HG03135 (cell line): Measurements from ENCODE around the gene SH2B2.

ENCODE experiments used
- ATAC-seq: cut with Tn5 transposase; IDR thresholded peaks from one replicate; pipeline ENCODE4 v1.9.1; 2021; ENCODE audit warnings: mild to moderate bottlenecking, moderate library complexity; ENCODE audit not compliant: unreplicated experiment

SH2B2 gene

DNA sequence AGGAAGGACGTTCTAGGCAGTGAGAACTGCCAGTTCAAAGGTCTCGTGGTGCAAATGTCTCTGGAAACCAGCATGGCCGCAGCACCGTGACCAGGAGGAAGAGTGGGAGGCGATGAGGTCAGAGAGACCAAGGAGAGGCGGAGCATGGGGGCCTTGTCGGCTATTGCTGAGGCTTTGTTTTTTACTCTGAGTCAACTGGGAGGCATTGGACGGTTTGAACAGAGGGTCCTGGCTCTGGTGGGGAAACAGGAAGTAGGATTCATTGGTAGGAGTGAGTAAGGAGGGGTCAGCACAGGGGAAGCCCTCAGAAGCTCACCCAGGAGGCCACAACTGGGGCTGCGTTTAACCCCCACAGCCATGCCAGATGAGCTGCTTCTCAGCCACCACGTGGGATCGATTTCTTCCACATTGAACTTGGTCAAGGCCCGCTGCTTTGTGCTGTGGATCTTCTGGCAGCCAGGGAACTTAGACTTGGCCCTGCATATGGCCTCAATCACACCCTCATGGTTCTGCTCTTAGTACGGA, 22.2 kb upstream of the SH2B2 start:
- ATAC-seq: no peak

DNA sequence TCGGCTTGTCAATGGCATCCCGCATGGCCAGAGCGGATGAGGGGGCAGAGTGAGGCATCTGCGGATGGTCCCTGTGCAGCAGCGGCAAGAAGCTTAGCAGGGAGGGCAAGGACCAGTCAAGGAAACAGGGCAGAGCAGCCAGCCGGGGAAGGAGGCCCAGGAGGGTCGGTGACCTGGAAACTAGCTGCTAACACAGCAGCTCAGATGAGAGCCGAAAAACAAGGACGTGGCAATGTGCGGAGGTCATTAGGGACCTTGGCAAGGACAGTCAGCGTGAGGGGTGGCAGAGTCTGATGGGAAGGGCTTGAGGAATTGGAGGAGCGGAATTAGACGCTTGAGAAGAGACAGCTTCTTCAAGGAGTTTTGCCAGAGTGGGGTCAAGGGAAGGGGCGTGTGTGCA, 20.1 kb upstream of the SH2B2 start:
- no peak for ATAC-seq

DNA sequence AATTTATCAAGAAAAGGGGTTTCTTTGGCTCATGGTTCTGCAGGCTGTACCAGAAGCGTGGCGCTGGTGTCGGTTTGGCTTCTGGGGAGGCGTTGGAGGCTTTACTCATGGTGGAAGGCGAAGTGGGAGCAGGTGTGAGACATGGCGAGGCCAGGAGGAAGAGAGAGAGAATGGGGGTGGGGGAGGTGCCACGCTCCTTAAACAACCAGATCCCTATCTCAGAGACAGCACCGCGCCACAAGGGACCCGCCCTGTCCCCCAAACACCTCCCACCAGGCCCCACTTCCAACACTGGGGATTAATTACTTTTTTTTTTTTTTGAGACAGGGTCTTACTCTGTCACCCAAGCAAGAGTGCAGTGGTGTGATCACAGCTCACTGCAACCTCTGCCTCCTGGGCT, 18.0 kb upstream of the SH2B2 start:
- ATAC-seq: no peak

DNA sequence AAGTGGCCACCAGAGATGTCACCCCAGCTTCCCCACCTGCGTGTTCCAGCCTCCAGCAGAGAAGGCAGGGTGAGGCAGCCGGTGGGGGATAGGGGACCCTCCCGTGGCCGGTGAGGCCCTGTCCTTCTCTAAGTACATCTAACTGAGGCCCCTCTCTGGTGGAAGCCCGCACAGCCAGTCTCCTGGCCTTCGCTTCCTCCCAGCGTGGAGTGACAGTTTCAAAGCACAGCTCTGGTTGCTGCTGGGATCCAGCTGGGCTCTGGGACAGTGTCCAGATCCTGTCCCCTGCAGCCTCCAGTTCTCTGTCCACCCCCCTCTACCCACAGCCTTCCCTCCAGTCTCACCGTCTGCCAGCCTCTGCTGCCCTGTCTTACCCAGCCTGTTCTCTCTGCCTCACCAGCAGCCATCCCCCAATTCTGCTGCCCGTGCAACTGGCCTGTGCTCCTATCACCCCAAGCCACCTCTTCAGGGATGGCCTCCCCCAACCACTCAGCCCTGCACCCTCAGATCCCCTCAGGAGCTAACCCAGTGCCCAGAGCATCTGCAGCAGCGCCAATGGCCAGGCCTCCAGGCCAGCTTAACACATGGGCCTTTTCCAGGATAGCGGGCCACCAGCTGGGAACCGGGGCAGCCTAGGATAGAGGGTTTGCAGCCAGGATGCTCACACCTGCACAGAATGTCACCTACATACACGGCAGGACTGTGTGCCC, 16.3 kb upstream of the SH2B2 start:
- no peak for ATAC-seq

DNA sequence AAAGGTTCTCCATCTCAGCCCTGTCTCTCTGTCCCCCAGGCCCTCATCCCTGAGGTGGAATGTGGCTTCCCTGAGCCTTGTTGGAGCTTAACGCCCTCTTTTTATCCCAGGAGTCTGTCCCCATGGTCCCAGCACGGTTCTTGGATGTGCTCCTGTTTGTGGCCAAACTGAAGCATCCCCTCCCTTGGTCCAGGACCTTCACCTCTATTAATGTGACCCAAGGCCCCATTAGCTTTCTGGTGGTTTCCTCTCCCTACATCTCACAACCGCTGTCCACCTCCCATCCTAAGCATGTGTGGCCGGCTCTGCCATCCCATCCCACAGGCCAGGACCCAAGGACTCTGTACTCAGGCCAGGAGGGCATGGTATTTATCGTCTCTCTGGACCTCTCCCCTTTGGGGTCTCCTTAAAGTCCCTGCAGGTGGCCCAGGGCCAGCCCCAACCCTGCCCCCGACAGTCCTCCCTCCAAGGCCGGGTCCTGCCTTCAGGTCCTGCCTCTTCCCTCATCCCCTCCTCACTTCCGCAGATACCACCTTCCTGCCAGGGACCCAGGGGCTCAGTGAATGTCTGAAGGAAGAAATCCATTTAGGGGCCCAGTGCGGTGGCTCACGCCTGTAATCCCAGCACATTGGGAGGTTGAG, 15.4 kb upstream of the SH2B2 start:
- no peak for ATAC-seq

DNA sequence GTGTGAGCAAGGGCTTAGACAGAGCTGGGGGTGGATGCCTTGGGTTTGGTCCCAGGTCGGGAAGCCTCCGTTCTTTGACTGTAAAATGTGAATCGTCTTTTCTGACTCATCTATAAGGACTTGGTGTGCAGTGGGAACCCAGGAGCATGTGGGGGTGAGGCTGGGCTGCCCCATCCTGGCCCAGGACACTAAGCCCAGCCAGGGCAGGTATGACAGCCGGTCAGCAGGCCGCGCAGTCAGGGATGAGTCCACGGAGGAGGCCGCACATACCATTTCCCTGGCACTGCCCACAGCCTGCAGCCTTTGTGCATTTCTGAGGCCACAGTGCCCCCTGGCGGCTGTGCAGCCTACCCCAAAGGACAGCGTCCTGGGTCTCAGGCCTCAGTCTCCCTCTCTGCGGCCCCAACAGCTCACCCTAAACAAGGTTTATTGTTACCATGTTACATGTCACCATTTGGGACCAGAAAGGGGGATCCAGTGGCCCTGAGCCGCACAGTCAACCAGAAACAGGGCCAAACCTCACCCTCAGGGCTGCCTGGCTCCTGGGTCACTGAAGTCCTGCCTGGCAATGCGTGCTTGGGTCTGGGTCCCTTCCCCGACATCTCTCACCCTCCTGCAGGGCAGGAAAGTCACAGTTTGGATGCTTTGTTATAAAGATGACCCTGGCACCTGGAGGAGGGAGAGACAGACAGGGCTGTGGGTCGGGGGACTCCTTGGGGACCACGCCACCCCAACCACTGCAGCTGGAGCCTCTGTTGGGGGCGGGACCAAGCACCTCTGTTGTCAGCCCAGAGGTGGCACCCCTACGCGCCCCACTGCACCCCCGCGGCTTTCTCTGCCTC, 14.4 kb upstream of the SH2B2 start:
- ATAC-seq: no peak

DNA sequence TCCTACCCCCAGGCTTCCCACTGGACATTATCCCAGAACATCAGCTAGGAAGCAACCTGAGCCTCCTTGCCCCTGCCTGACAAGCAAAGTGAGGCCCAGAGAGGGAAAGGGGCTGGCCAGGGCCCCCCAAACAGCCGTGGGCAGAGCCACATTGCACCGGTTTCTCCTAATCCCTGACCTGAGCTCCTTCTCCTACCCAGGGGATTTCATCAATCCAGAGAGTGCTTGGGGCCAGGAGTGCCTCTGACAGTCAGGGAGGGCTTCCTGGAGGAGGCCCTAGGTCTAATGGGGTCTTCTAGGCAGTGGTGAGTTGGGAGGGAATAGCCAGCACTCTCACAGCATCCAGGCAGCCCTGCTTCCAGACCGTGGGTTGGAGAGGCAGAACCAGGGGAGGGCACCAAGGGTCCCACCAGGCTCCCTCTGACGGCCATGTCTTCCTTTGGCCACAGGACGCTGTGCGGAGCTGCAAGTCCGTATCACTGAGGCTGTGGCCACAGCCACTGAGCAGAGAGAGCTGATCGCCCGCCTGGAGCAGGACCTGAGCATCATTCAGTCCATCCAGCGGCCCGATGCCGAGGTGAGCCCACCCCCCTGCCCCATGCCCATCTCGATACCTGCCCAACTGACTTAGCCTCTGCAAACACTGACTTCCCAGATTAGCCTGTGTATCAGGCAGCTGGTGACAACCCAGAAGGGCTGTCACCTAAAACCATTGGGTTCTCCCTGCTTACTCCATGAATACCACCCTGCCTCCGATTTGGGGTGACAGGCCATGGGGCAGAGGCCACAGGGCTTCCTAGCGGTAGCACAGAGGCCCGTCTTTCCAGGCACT, 13.5 kb upstream of the SH2B2 start:
- ATAC-seq: no peak

DNA sequence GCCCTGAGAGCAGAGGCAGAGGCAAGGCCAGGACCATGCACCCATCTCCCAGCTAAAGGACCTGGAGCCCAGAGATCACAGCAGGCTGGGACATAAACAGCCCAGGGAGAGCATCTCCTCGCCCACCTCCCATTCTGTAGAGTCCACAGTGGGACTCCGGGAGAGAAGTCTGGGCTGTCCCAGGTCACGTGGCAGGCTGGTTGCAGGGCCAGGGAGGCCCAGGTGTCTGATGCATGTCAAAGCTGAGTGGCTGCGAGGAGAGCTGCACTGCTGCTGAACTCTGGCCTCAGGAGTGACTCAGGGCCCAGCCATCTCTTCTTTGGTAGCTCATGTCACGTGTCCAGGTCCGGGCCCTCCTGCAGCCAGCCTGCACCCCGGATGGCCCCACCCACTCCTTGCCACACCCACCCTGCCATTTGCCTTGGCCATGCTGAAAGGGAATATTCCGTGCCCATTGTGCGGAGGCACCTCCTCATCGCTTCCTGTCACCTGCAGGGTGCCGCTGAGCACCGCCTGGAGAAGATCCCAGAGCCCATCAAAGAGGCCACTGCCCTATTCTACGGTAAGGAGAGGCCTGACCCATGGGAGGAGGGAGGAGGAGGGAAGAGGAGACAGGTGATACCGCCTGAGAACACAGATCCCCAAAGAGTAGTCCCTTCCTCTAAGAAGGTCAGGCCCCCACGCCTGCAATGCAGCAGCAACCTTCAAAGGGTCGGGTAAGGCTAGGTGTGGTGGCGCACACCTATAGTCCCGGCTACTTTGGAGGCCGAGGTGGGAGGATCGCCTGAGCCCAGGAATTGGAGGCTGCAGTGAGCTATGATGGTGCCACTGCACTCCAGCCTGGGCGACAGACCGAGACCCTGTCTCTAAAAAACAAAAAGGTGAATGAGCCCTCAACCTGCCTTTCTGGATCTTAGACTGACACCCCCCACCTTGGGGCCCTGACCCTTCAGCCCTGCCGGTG, 12.6 kb upstream of the SH2B2 start:
- no peak for ATAC-seq

DNA sequence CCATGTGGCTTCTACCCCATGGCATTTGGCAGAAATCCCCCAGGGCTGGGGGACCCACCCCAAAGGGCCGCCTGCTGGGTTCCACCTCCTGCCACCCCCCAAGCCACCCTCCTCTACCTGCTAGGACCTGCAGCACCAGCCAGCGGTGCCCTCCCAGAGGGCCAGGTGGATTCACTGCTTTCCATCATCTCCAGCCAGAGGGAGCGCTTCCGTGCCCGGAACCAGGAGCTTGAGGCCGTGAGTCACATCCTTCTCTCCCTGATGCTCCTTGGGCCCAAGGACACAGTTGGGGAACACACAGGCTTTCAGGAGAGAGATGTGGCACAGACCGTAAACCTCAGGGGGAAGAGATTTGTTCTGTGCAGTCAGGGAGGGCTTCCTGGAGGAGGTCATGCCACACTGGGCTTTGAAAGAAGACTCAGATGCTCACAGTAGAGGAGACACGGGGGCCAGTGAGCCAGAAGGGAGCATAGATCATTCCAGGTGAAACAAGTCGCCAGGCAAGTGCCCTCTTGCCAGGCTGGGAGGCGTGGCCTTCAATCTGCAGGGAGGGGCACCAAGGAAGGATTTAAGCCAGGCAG, 11.5 kb upstream of the SH2B2 start:
- no peak for ATAC-seq

DNA sequence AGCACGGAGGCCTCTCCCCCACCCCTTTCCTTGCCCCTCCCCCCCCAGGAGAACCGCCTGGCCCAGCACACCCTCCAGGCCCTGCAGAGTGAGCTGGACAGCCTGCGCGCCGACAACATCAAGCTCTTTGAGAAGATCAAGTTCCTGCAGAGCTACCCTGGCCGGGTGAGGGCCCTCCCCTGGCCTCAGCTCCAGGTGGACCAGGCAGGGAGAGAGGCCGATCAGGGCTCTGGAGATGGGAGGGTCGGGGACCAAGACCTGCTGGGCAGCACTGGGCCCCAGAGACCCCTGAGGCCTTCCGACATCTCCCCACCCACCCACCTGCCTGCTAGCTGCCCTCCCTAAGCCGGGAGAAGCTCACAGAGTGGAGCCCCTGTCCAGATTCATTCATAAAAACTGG, 8.8 kb upstream of the SH2B2 start:
- ATAC-seq: no peak

DNA sequence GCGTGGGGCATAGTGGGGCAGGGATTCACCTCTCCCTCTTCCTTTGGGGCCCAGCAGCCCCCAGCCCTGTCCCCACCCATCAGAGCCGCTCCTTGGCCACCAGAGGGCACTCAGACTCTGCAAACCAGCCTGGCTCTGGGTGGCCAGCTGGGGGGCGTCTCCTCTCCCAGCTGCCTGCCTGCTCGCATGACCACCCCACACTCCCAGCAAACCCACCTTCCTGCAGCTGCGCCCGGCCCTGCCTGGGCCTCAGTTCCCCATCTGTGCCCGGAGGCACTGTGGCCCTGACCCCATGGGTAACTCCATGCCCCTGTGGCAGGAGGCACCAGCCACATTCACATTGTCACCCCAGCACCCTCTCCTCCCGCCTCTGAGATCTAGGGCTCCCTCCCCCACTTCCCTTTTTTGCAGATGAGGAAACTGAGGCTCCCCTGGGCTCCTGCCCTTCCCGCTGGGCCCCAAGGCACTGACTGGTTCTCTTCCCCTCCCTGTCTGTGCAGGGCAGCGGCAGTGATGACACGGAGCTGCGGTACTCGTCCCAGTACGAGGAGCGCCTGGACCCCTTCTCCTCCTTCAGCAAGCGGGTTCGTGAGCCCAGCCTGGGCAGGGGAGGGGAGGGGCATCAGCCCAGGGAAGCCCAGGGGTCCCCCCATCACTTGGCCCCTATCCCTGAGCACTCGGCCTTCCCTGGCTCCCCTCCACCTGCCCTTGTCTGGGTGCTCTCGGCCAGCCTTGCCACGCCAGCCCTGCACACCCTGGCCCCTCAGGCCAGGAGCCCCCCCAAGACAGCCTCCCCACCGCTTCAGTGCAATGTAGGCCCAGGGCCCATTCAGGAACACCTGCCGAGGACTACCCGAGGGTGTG, 6.9 kb upstream of the SH2B2 start:
- no peak for ATAC-seq

DNA sequence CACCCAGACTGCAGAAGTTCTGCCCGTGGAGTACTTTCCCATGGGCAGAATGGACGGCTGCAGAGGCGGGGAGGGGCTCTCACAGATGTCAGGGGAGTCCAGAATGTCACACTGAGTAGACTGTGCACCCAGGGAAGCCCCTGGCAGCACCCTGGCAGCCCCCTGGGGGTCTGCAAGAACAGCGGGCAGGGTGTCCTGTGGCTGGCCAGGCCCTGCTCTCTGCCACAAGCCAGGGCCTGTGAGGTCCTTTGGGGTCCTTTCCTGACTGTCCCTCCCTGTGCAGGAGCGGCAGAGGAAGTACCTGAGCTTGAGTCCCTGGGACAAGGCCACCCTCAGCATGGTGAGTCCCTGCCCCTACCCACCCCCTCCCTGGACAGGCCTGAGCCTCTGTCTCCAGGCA, 6.1 kb upstream of the SH2B2 start:
- ATAC-seq: no peak

DNA sequence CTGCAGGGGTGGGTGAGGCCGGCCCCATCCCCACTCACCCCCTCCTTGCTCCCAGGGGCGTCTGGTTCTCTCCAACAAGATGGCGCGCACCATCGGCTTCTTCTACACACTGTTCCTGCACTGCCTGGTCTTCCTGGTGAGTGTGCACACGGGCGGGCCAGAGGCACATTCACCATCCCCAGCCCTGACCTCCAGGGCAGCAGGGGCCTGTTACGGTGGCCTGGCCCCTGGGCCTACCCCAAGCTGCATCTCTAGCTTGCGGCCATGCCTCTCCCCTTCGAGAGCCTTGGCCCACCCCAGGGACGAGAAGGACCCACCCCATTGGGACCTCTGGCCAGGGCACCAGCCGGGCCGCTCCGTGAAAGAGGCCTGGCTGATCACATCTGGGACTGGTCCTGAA, 4.9 kb upstream of the SH2B2 start:
- no peak for ATAC-seq

DNA sequence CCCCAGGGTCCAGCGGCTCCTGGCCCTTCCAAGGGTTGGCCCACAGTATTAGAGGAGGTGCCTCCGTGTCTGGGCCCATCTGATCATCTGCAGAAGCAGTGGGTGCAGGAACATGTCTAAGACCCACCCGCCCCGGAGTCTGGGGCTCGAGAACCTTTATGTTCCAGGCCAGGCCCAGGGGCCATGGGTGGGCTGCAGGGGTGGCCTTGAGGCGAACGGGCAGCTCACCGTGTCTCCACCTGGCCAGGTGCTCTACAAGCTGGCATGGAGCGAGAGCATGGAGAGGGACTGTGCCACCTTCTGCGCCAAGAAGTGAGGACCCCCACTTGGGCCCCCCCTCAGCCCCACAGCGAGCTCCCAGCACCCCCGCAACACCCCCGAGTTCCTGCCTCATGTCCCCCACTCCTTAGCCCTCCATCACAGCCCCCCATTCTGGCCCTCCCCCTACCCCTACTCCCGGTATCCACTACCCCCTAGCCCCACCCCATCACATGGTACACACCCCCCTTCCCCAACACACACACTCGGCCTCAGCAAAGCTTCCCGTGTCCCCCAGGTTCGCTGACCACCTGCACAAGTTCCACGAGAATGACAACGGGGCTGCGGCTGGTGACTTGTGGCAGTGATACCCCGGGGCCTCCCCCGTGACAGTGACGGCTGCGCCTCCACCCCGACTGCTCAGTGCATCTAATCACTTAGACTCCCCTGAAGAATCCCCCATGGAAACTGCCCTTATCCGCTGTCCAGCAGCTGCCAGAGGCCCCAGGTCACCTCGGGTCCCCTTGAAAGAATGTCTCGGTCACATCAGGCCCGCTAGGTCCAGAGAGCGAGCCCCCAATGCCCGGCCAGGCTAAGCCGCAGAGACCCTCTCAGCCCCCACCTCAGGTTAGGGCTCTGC, 4.0 kb upstream of the SH2B2 start:
- no peak for ATAC-seq

DNA sequence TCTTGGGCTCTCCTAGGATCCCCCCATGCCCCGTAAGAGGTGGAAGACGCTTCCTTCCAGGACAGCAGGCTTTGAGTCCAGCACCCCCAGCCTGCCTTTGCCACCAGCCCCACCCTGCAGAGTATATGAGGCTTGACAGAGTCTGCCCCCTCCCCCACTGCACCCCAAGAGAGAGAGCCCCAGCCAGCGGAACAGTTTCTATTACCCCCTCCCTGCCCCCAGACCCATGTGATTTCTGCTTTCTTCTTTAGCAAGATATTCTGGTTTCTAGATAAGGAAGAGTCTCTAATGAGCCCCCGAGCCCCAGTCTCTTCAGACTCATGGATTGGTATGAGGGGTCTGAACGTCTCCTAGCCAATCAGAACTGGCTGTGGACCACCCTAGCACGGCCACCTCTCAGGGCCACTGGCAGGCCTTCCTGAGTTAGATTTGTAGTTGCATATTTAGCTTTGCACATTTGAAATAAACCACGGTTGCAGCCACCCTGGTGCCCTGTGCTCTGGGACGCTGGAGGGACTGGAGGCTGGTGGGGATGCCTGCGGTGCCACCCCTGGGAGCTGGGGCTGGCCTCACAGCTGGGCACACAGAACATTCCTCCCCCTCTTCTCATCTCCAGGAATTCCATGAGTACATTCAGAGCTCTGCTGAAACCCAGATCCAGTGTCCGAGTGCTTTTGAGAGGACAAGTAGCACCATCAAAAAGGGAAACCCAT, 3.0 kb upstream of the SH2B2 start:
- no peak for ATAC-seq

DNA sequence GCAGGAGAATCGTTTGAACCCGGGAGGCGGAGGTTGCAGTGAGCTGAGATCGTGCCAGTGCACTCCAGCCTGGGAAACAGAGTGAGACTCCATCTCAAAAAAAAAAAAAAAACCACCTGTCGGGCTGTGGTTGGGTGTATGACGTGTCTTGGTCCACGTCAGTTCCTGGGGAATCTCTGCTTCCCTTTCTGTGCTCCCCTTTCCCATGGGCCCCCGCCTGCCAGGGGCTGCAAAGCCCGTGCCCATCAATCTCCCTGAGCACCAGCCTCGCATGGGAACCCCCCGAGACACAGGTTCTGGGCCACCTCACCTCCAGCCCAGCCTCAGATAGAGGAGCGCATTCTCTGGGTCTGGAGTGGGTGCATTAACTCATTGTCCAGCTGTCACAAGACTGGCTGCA, 2.3 kb upstream of the SH2B2 start:
- no peak for ATAC-seq
